HL-60 (cell line): ENCODE data around the gene PIK3R4.

Source experiments
- DNase-seq, 2 experiments: peaks; one replicate each; pipeline ENCODE4 v3.0.0-alpha.2; 2010 to 2020; ENCODE audit warnings: low read depth in 1 of 2, low spot score in 1 of 2
- H3K27ac ChIP-seq: fragments of 250-450 bp; sonication (Bioruptor Pico); replicated peaks from 2 replicates; pipeline ENCODE4 v1.5.1; 2020; ENCODE audit warnings: mild to moderate bottlenecking, moderate library complexity
- H3K27me3 ChIP-seq: fragments of 250-450 bp; sonication (Bioruptor Pico); 2 replicates; pipeline ENCODE4 v1.5.1; 2021; ENCODE audit warnings: mild to moderate bottlenecking, moderate library complexity; ENCODE audit not compliant: insufficient read depth, poor library complexity, severe bottlenecking
- H3K4me3 ChIP-seq: replicated peaks from 2 replicates; pipeline ENCODE4 v1.5.1; 2011; ENCODE audit warnings: mild to moderate bottlenecking, control low read depth, low read length; ENCODE audit not compliant: insufficient read depth
- GABPA ChIP-seq: IDR thresholded peaks from 2 replicates; pipeline ENCODE4 v1.6.1; 2012; ENCODE audit warnings: low read depth
- POLR2AphosphoS5 ChIP-seq: IDR thresholded peaks from 2 replicates; pipeline ENCODE4 v1.6.1; 2012; ENCODE audit warnings: low read depth
- REST ChIP-seq: IDR thresholded peaks from 2 replicates; pipeline ENCODE4 v1.6.1; 2012; ENCODE audit warnings: low read depth; ENCODE audit not compliant: insufficient replicate concordance
- SPI1 ChIP-seq: IDR thresholded peaks from 2 replicates; pipeline ENCODE4 v1.6.1; 2012; ENCODE audit warnings: low read depth, mild to moderate bottlenecking, borderline replicate concordance
- TF ChIP-seq, protein P1 (sequence below): IDR thresholded peaks from one replicate; pipeline ENCODE4 v1.5.1; 2011; ENCODE audit warnings: low read length, control low read depth, inconsistent platforms; ENCODE audit not compliant: insufficient read depth

The PIK3R4 gene

DNA sequence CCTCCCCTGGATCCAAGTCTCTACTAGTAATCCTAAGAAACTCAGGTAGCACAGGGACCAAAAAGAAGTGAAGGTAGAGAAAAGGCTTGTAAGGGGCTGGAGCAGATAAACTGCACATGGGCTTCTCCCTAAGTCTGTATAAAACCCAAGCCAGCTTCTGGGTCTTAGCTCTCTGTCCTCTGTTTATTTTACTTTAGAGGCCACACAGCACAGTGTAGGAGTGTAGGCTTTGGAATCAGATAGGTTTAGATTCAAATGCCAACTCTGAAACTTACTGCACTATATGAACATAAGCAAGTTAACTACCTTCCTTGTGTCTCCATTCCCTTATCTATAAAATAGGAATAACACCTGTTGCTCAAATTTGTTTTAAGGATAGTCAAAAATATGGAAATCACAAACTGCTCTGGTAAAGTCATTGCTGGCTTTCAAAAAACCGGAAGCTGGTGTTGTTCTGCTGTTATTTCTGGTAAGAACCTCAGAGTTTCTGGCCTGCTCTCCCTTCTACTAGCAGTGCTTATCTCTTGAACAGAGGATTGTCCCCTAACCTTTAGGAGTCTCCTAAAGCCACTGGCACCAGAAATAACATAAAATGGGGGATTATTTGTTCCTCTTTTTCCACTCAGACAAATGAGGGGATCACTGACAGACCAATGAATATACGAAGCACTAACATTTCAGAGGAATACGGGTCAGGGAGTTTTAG, 33.8 kb downstream of the PIK3R4 start:
- H3K27ac ChIP-seq = no peak overlapping the region
- no peak for TF ChIP-seq REST
- TF ChIP-seq SPI1 = no peak
- no peak for TF ChIP-seq GABPA
- TF ChIP-seq, protein P1, sequence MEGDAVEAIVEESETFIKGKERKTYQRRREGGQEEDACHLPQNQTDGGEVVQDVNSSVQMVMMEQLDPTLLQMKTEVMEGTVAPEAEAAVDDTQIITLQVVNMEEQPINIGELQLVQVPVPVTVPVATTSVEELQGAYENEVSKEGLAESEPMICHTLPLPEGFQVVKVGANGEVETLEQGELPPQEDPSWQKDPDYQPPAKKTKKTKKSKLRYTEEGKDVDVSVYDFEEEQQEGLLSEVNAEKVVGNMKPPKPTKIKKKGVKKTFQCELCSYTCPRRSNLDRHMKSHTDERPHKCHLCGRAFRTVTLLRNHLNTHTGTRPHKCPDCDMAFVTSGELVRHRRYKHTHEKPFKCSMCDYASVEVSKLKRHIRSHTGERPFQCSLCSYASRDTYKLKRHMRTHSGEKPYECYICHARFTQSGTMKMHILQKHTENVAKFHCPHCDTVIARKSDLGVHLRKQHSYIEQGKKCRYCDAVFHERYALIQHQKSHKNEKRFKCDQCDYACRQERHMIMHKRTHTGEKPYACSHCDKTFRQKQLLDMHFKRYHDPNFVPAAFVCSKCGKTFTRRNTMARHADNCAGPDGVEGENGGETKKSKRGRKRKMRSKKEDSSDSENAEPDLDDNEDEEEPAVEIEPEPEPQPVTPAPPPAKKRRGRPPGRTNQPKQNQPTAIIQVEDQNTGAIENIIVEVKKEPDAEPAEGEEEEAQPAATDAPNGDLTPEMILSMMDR = no peak
- TF ChIP-seq POLR2AphosphoS5 = no peak

GRCh38 chr3:130711565-130712324, 34.9 kb downstream of the PIK3R4 start:
- Histone ChIP-seq H3K4me3 (no peak overlapping the region), H3K27ac (no peak overlapping the region), H3K27me3 (no peaks in the 10 kb centered on the region)
- DNase-seq = no peak
- TF ChIP-seq, protein P1 = no peak
- TF ChIP-seq POLR2AphosphoS5 (no peak), REST (no peak), SPI1 (no peak), GABPA (no peak)

More for the DNA sequence above, 33.8 kb downstream of the PIK3R4 start:
- Histone ChIP-seq H3K27me3 (no peaks in the 10 kb centered on the region), H3K4me3 (no peak overlapping the region)
- DNase-seq = no peak

DNA sequence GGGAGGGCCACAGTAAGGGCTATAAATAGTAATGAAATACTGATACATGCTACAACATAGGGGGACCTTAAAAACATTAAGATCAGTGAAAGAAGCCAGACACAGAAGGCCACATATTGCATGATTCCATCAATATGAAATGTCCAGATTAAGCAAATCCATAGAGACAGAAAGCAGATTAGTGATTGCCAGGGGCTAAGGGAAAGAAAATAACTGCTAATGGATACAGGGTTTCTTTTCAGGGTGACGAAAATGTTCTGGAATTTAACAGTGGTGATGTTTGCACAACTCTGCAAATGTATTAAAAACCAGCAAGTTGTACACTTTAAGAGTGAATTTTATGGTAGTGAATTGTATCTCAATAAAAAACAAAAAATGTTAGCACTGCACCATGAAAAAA, 37.0 kb downstream of the PIK3R4 start:
- TF ChIP-seq REST (no peak), POLR2AphosphoS5 (no peak), SPI1 (no peak), GABPA (no peak)
- TF ChIP-seq, protein P1 = no peak
- DNase-seq = no peak
- Histone ChIP-seq H3K4me3 (no peak overlapping the region), H3K27ac (no peak overlapping the region), H3K27me3 (no peaks in the 10 kb centered on the region)
